Thyroid gland (tissue), 4 donors: ENCODE measurements around the gene SDR42E2.

Source experiments
- POLR2A ChIP-seq, 2 donors: fragments of 450-650 bp; IDR thresholded peaks; one replicate each; pipeline ENCODE4 v1.6.1; 2017; ENCODE audit warnings: antibody characterized with exemption in 2 of 2, mild to moderate bottlenecking in 2 of 2, moderate library complexity in 1 of 2
- TF ChIP-seq, protein P1 (sequence below), 6 experiments: fragments of 200-600 bp in 3 of 6; fragments of 450-650 bp in 3 of 6; sonication (generic) in 3 of 6; IDR thresholded peaks; one replicate each; pipeline ENCODE4 v1.5.1; 2016 to 2019; ENCODE audit warnings: antibody characterized with exemption in 6 of 6, mild to moderate bottlenecking in 2 of 6, inconsistent platforms in 1 of 6, moderate library complexity in 1 of 6

DNA sequence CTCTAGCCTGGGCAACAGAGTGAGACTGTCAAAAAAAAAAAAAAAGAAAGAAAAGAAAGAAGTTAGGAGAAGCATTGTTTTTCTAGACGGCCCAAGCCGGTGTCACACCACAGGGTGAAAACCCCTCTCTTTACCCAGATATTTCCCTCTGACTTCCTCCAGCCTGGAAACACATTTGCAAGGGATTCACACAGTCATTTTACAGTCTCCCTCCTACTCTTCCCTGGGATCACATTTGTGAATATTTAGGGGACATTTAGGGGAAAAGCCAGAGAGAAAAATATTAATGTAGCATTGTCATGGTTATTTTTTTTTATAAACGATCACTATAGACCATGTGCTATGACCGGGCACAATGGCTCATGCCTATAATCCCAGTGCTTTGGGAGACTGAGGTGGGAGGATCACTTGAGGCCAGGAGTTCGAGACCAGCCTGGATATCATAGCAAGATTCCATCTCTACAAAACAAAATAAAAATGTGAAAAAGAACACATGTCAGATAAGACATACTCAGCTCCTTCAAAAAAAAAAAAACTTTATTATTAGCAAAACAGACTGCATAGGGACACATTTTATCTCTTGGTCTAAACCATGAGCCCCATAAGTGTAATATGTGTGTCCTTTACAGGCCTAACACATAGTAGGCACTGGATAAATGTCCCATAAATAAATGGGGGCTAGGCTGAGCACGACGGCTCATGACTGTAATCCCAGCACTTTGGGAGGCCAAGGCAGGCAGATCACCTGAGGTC, 10.9 kb upstream of the SDR42E2 start:
- TF ChIP-seq, protein P1, sequence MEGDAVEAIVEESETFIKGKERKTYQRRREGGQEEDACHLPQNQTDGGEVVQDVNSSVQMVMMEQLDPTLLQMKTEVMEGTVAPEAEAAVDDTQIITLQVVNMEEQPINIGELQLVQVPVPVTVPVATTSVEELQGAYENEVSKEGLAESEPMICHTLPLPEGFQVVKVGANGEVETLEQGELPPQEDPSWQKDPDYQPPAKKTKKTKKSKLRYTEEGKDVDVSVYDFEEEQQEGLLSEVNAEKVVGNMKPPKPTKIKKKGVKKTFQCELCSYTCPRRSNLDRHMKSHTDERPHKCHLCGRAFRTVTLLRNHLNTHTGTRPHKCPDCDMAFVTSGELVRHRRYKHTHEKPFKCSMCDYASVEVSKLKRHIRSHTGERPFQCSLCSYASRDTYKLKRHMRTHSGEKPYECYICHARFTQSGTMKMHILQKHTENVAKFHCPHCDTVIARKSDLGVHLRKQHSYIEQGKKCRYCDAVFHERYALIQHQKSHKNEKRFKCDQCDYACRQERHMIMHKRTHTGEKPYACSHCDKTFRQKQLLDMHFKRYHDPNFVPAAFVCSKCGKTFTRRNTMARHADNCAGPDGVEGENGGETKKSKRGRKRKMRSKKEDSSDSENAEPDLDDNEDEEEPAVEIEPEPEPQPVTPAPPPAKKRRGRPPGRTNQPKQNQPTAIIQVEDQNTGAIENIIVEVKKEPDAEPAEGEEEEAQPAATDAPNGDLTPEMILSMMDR (IDR thresholded peaks at IDR 0.05): no peak
- TF ChIP-seq POLR2A (IDR thresholded peaks at IDR 0.05): no peak
